GM13977 (cell line): Measurements from ENCODE around the gene MET.
"Not testable (repeated sequence)": the region's sequence is repeated elsewhere in the genome, so short reads cannot be mapped to it uniquely, and the experiment has no call there.

Experiments
- DNase-seq: peaks from one replicate; pipeline ENCODE4 v3.0.0; 2012; ENCODE audit warnings: low spot score
- CTCF ChIP-seq: IDR thresholded peaks from 2 replicates; pipeline ENCODE4 v1.5.1; 2012; ENCODE audit warnings: mild to moderate bottlenecking, control low read depth; ENCODE audit not compliant: insufficient read depth; ENCODE audit errors: extremely low read depth, missing control alignments
- in situ Hi-C: fragments of 300-500 bp; cut with MboI; formaldehyde crosslinking; loops from one replicate; pipeline ENCODE4 v1.12.0; 2022; ENCODE audit warnings: low sequenced_read_pairs, low pct_unique_long_range_greater_than_20kb, mixed read lengths, inconsistent platforms; ENCODE audit not compliant: unreplicated experiment

Gene MET

DNA sequence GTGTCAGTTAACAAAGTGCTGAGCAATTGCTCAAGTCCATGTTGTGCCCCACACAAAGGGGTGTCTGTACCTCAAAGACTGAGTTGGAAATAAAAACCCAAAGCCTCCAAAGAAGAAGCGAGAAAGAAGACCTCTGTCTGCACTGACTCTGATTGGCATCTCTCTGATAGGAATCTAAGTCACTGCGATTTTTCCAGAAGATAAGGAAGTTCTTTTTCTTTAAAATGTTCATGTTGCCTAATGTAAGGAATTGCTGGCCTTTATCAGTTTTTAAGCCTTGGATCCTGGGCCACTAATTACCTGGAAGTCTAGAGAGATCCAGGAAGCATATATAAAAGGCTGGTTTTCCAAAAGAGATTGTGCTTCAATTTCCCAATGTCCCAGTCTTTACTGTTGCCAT, 24.1 kb upstream of the MET start:
- in situ Hi-C loops: no loop called here
- no peak for DNase-seq

DNA sequence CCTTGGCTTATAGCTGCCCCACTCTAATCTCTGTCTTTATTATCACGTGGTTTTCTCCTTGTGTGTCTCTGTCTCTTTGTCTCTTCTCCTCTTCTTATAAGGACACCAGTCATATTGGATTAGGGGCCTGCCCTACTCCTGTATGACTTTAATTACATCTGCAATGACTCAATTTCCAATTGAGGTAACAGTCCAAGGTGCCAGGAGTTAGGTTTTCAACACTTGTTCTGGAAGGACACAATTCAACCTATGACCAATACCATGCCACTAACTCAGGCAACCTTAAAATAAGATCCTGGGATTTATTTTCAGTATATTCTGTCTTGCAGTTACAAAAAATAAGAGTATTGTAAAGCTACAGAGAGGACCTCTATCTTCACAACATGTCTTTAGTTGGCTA, 21.6 kb upstream of the MET start:
- in situ Hi-C loops: no loop called here
- DNase-seq: no peak
- TF ChIP-seq CTCF: no peak

More for the DNA sequence above, 24.1 kb upstream of the MET start:
- TF ChIP-seq CTCF: no peak

- DNase-seq: no peak
- in situ Hi-C loops: no loop called here
- TF ChIP-seq CTCF: no peak
These were observed 19.2 kb upstream of the MET start for GRCh38 chr7:116652793-116653192.

GRCh38 chr7:116653204-116653603, 18.8 kb upstream of the MET start:
- no peak for DNase-seq
- TF ChIP-seq CTCF: no peak
- in situ Hi-C loops: no loop called here

DNA sequence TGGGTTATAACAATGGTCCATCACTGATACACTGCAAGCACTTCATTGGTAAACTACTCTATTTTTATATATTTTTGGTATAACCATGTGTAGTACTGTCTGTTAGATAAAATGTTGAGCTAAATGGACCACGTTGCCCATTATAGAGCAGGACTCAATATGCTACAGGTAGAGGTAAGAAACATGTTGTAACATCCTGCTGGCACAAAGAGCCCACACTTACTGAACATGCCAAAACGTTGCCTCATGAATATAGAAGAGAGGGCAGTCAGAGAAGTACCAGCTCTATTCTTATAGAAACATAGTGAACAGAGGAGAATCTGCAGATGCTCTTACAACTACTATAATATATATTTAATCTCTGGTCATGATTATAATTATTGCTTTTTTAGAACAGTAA, 18.4 kb upstream of the MET start:
- in situ Hi-C loops: no loop called here
- no peak for TF ChIP-seq CTCF
- DNase-seq: no peak

DNA sequence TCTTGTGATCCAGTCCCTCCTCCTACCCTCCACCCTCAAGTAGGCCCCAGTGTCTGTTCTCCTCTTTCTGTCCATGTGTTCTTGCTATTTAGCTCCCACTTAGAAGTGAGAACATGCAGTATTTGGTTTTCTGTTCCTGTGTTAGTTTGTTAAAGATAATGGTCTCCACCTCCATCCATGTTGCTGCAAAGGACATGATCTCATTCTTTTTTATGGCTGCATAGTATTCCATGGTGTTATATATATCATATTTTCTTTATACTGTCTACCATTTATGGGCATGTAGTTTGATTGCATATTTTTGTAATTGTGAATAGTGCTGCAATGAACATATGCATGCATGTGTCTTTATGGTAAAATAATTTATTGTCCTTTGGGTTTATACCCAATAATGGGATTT, 12.7 kb upstream of the MET start:
- in situ Hi-C loops, DNase-seq: not testable (repeated sequence)

DNA sequence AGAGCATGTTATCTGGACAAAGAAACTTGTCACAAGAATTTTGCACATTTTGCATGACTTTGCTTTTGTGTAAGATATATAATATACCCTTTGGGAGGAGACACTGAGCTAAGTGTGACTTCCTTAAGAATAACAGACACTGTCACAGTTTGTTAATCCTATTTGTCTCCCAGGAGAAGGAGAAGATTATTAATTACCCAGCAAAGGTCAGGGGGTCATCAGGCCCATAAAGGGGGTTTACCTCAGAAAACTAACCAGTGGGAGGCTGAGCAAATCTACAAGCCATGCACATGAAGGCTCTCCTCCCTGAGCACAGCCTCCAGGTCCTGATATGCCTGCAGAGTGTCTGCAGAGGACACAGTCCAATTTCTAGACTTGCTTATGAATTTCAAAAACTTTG, 10.1 kb upstream of the MET start:
- no peak for TF ChIP-seq CTCF
- DNase-seq: no peak
- in situ Hi-C loops: no loop called here
